HL-60 (cell line): ENCODE measurements around the gene RTEL1.

Source experiments
- DNase-seq, 2 experiments: peaks; one replicate each; pipeline ENCODE4 v3.0.0-alpha.2; 2010 to 2020; ENCODE audit warnings: low read depth in 1 of 2, low spot score in 1 of 2
- H3K27ac ChIP-seq: fragments of 250-450 bp; sonication (Bioruptor Pico); replicated peaks from 2 replicates; pipeline ENCODE4 v1.5.1; 2020; ENCODE audit warnings: mild to moderate bottlenecking, moderate library complexity
- H3K27me3 ChIP-seq: fragments of 250-450 bp; sonication (Bioruptor Pico); 2 replicates; pipeline ENCODE4 v1.5.1; 2021; ENCODE audit warnings: mild to moderate bottlenecking, moderate library complexity; ENCODE audit not compliant: insufficient read depth, poor library complexity, severe bottlenecking
- H3K4me3 ChIP-seq: replicated peaks from 2 replicates; pipeline ENCODE4 v1.5.1; 2011; ENCODE audit warnings: mild to moderate bottlenecking, control low read depth, low read length; ENCODE audit not compliant: insufficient read depth
- CTCF ChIP-seq: IDR thresholded peaks from one replicate; pipeline ENCODE4 v1.5.1; 2011; ENCODE audit warnings: low read length, control low read depth, inconsistent platforms; ENCODE audit not compliant: insufficient read depth
- GABPA ChIP-seq: IDR thresholded peaks from 2 replicates; pipeline ENCODE4 v1.6.1; 2012; ENCODE audit warnings: low read depth
- POLR2AphosphoS5 ChIP-seq: IDR thresholded peaks from 2 replicates; pipeline ENCODE4 v1.6.1; 2012; ENCODE audit warnings: low read depth
- SPI1 ChIP-seq: IDR thresholded peaks from 2 replicates; pipeline ENCODE4 v1.6.1; 2012; ENCODE audit warnings: low read depth, mild to moderate bottlenecking, borderline replicate concordance
- TF ChIP-seq, protein P1 (sequence below): IDR thresholded peaks from 2 replicates; pipeline ENCODE4 v1.6.1; 2012; ENCODE audit warnings: low read depth; ENCODE audit not compliant: insufficient replicate concordance

Gene RTEL1

DNA sequence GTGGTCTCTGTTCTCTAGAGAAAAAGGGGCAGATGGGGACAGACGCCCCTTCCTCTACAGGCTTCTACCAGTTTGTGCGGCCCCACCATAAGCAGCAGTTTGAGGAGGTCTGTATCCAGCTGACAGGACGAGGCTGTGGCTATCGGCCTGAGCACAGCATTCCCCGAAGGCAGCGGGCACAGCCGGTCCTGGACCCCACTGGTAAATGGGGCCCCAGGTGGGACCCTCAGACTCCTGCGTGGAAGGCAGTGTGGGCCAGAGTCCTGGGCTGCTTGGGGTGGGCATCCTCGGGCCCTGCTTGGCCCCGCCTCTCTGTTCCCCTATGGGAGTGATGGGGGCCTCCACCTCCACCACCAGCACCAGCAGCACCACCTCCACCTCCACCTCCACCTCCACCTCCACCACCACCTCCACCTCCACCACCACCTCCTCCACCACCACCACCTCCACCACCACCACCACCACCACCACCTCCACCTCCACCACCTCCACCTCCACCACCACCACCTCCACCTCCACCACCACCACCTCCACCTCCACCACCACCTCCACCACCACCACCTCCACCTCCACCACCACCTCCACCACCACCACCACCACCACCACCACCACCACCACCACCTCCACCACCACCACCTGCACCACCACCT is 35.1 kb downstream of the RTEL1 start:
- Histone ChIP-seq H3K4me3 (no peak overlapping the region), H3K27me3 (no peaks in the 10 kb centered on the region), H3K27ac (no peak overlapping the region)
- TF ChIP-seq CTCF (no peak), GABPA (no peak), SPI1 (no peak), POLR2AphosphoS5 (no peak)
- TF ChIP-seq, protein P1, sequence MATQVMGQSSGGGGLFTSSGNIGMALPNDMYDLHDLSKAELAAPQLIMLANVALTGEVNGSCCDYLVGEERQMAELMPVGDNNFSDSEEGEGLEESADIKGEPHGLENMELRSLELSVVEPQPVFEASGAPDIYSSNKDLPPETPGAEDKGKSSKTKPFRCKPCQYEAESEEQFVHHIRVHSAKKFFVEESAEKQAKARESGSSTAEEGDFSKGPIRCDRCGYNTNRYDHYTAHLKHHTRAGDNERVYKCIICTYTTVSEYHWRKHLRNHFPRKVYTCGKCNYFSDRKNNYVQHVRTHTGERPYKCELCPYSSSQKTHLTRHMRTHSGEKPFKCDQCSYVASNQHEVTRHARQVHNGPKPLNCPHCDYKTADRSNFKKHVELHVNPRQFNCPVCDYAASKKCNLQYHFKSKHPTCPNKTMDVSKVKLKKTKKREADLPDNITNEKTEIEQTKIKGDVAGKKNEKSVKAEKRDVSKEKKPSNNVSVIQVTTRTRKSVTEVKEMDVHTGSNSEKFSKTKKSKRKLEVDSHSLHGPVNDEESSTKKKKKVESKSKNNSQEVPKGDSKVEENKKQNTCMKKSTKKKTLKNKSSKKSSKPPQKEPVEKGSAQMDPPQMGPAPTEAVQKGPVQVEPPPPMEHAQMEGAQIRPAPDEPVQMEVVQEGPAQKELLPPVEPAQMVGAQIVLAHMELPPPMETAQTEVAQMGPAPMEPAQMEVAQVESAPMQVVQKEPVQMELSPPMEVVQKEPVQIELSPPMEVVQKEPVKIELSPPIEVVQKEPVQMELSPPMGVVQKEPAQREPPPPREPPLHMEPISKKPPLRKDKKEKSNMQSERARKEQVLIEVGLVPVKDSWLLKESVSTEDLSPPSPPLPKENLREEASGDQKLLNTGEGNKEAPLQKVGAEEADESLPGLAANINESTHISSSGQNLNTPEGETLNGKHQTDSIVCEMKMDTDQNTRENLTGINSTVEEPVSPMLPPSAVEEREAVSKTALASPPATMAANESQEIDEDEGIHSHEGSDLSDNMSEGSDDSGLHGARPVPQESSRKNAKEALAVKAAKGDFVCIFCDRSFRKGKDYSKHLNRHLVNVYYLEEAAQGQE, result no peak
- DNase-seq, result no peak

DNA sequence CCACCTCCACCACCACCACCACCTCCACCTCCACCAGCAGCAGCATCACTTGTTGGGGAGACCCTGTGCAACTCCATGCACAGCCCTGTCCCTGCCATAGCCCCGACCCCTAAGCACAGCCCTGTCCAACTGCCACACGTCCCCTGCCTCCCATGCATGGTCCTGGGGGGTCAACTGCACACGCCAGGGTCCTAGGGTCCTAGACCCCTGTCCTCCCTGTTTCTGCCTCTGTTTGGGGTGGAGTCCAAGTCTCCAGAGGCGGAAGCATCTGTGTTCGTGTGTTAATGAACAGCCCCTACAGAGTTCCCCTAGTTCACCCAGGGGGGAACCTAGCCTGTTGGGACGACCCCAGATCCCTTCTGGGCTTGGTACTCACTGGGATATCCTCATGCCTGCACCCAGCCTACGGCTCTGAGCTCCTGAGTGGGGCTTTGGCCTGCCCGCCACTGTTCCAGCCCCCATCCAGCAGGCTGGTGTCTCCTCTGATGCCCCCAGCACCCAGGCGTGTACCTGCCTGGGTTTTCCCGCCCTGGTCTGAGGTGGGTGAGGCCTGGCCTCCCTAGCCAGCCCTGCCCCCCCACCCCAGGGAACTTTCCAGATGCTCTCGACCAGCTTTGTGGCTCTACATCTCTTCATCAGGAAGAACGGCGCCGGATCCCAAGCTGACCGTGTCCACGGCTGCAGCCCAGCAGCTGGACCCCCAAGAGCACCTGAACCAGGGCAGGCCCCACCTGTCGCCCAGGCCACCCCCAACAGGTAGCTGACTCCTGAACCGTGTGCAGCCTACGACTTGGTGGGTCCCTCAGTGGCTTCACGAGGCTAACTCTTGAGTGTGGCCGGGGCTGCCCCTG is 35.8 kb downstream of the RTEL1 start:
- no peak for DNase-seq
- Histone ChIP-seq H3K27me3 (no peaks in the 10 kb centered on the region), H3K4me3 (no peak overlapping the region), H3K27ac (no peak overlapping the region)
- TF ChIP-seq, protein P1, result no peak
- no peak; the same call in 1 of the 2 replicates for TF ChIP-seq POLR2AphosphoS5
- TF ChIP-seq GABPA, result no peak
- no peak for TF ChIP-seq CTCF
- TF ChIP-seq SPI1, result no peak

GRCh38 chr20:63694584-63695423 is 36.7 kb downstream of the RTEL1 start:
- Histone ChIP-seq H3K4me3 (no peak overlapping the region), H3K27me3 (no peaks in the 10 kb centered on the region), H3K27ac (no peak overlapping the region)
- DNase-seq, result no peak
- TF ChIP-seq CTCF (no peak), GABPA (no peak), POLR2AphosphoS5 (no peak), SPI1 (no peak)
- TF ChIP-seq, protein P1, result no peak
